K562 (cell line): ENCODE data around the gene FAM20C. TPM values are rescaled to one million over a fixed set of nuclear protein-coding genes. Genes with fewer than 3 reads are reported as not detected.

Experiments used
- ATAC-seq: fragments of 200-7000 bp; cut with Tn5 transposase; 3 replicates; pipeline ENCODE4 v1.9.1; 2020; ENCODE audit warnings: moderate library complexity
- BruUV-seq: library from RNA; stranded (reverse); fragments of 400-500 nt; replicated peaks from 2 replicates; lab custom pipeline; 2021; lab: Mats Ljungman, UMichigan
- CTCF ChIA-PET: fragments of 300-600 bp; formaldehyde crosslinking; extraction: SDS; loops from one replicate; lab custom pipeline; 2021; ENCODE audit warnings: low intra/inter-chr PET ratio; lab: Yijun Ruan, JAX
- POLR2A ChIA-PET: fragments of 300-600, 350-650 bp; sonication (Branson Sonifier 250); formaldehyde crosslinking; extraction: SDS; loops from one replicate; lab custom pipeline; 2021; ENCODE audit warnings: antibody characterized with exemption, inconsistent platforms; lab: Yijun Ruan, JAX
- DNase-seq, 4 experiments: peaks; one replicate each; pipeline versions ENCODE4 v3.0.0 to v3.0.0-alpha.2; 2011 to 2018; ENCODE audit warnings: low spot score in 3 of 4, mixed read lengths in 3 of 4; ENCODE audit errors: extremely low read depth in 1 of 4
- FAIRE-seq: peaks from 2 replicates; lab custom pipeline; 2011; peaks lifted over from hg19 to GRCh38; lab: Jason Lieb, UNC
- H2AFZ ChIP-seq: 2 replicates; pipeline ENCODE4 v1.6.0; 2011; ENCODE audit warnings: low read depth, low read length, control low read depth, inconsistent platforms
- H3K27ac ChIP-seq: fragments of 200-600 bp; 3 replicates; pipeline ENCODE4 v1.8.0; 2011; ENCODE audit warnings: low read depth, mild to moderate bottlenecking, control low read depth, inconsistent platforms, low read length, moderate library complexity, mixed read lengths; ENCODE audit errors: extremely low read depth
- H3K27me3 ChIP-seq, 2 experiments: fragments of 300-600 bp in 1 of 2; 2 replicates in 1 of 2; 3 replicates in 1 of 2; pipeline versions ENCODE4 v1.6.0 to v1.8.0; 2011; ENCODE audit warnings: inconsistent platforms in 2 of 2, low read length in 2 of 2, mild to moderate bottlenecking in 1 of 2, mixed read lengths in 1 of 2, moderate library complexity in 1 of 2; ENCODE audit not compliant: control insufficient read depth in 2 of 2, insufficient read depth in 2 of 2
- H3K36me3 ChIP-seq: fragments of 300-600 bp; 3 replicates; pipeline ENCODE4 v1.8.0; 2011; ENCODE audit warnings: mild to moderate bottlenecking, low read length, inconsistent platforms; ENCODE audit not compliant: control insufficient read depth, insufficient read depth
- H3K4me1 ChIP-seq, 2 experiments: fragments of 200-600 bp in 1 of 2; replicated peaks in 1 of 2; 2 replicates in 1 of 2; 3 replicates in 1 of 2; pipeline versions ENCODE4 v1.5.1 to v1.8.0; 2011; ENCODE audit warnings: inconsistent platforms in 2 of 2, low read length in 2 of 2, mild to moderate bottlenecking in 1 of 2, mixed read lengths in 1 of 2, moderate library complexity in 1 of 2; ENCODE audit not compliant: control insufficient read depth in 2 of 2, insufficient read depth in 2 of 2
- H3K4me2 ChIP-seq: 2 replicates; pipeline ENCODE4 v1.6.1; 2011; ENCODE audit warnings: low read length, control low read depth, inconsistent platforms, mixed read lengths; ENCODE audit not compliant: insufficient read depth
- H3K4me3 ChIP-seq: fragments of 200-600 bp; sonication (generic), shearing (Covaris generic); 2 replicates; pipeline ENCODE4 v1.5.1; 2016; ENCODE audit warnings: control low read depth, inconsistent platforms
- H3K79me2 ChIP-seq: fragments of 200-600 bp; 3 replicates; pipeline ENCODE4 v1.8.0; 2011; ENCODE audit warnings: low read length, inconsistent platforms; ENCODE audit not compliant: control insufficient read depth, insufficient read depth
- H3K9ac ChIP-seq, 2 experiments: 2 replicates each; pipeline versions ENCODE4 v1.6.0 to v1.6.1; 2011; ENCODE audit warnings: low read depth in 2 of 2, low read length in 2 of 2, control low read depth in 1 of 2, inconsistent platforms in 1 of 2, mild to moderate bottlenecking in 1 of 2, mixed read lengths in 1 of 2; ENCODE audit not compliant: insufficient read depth in 1 of 2
- H3K9me1 ChIP-seq: one replicate; pipeline ENCODE4 v1.6.0; 2011; ENCODE audit warnings: inconsistent platforms, mild to moderate bottlenecking, low read length, moderate library complexity; ENCODE audit not compliant: control insufficient read depth, insufficient read depth
- H3K9me3 ChIP-seq: replicated peaks from 2 replicates; pipeline ENCODE4 v1.5.1; 2011; ENCODE audit warnings: low read depth, low read length, inconsistent platforms; ENCODE audit not compliant: control insufficient read depth, insufficient read depth
- H4K20me1 ChIP-seq: replicated peaks from 2 replicates; pipeline ENCODE4 v1.6.1; 2011; ENCODE audit warnings: low read length, inconsistent platforms, mixed read lengths; ENCODE audit not compliant: control insufficient read depth, insufficient read depth
- ATF4 ChIP-seq: fragments of 450-650 bp; formaldehyde crosslinking; IDR thresholded peaks from 2 replicates; pipeline ENCODE4 v1.4.0; 2022; ENCODE audit warnings: mild to moderate bottlenecking, moderate library complexity
- ATF6 ChIP-seq: sonication (generic); formaldehyde crosslinking; IDR thresholded peaks from 2 replicates; pipeline ENCODE4 v1.4.0; 2020; ENCODE audit warnings: mild to moderate bottlenecking, missing genetic modification reagents
- IFI16 ChIP-seq: fragments of 250-450 bp; sonication (Bioruptor Pico); IDR thresholded peaks from 2 replicates; pipeline ENCODE4 v2.1.2; 2022; ENCODE audit warnings: mild to moderate bottlenecking, inconsistent platforms
- RBM22 ChIP-seq: fragments of 200-400 bp; formaldehyde crosslinking; IDR thresholded peaks from 2 replicates; pipeline ENCODE4 v1.6.1; 2018; ENCODE audit warnings: low read length, low read depth; ENCODE audit not compliant: poor library complexity, severe bottlenecking
- SIRT6 ChIP-seq: IDR thresholded peaks from one replicate; pipeline ENCODE4 v1.6.1; 2012; ENCODE audit warnings: low read depth, mild to moderate bottlenecking, control low read depth, inconsistent platforms, low read length, moderate library complexity
- TAF7 ChIP-seq: fragments of 450-650 bp; IDR thresholded peaks from 2 replicates; pipeline ENCODE4 v1.6.1; 2016; ENCODE audit warnings: missing genetic modification characterization, missing compliant biosample characterization
- TBL1XR1 ChIP-seq, 2 experiments: IDR thresholded peaks; 2 replicates each; pipeline ENCODE4 v1.6.1; 2012; ENCODE audit warnings: improper control_type of control experiment in 2 of 2, low read length in 2 of 2, mild to moderate bottlenecking in 1 of 2
- ZKSCAN3 ChIP-seq: fragments of 250-450 bp; sonication (Bioruptor Pico); IDR thresholded peaks from 2 replicates; pipeline ENCODE4 v1.4.0; 2020
- ZNF174 ChIP-seq: fragments of 250-450 bp; sonication (Bioruptor Pico); IDR thresholded peaks from 2 replicates; pipeline ENCODE4 v1.4.0; 2020; ENCODE audit warnings: mild to moderate bottlenecking
- ZNF274 ChIP-seq: IDR thresholded peaks from 2 replicates; pipeline ENCODE4 v1.6.1; 2011; ENCODE audit warnings: low read depth, mild to moderate bottlenecking, low read length, moderate library complexity, borderline replicate concordance
- ZNF280A ChIP-seq: fragments of 450-650 bp; IDR thresholded peaks from 2 replicates; pipeline ENCODE4 v1.6.1; 2018; ENCODE audit warnings: mild to moderate bottlenecking, low read depth; ENCODE audit not compliant: partially characterized antibody
- ZNF354B ChIP-seq: fragments of 250-450 bp; sonication (Bioruptor Pico); IDR thresholded peaks from 2 replicates; pipeline ENCODE4 v1.4.0; 2020
- ZNF76 ChIP-seq: fragments of 250-450 bp; sonication (Bioruptor Pico); IDR thresholded peaks from 2 replicates; pipeline ENCODE4 v1.4.0; 2020; ENCODE audit warnings: mild to moderate bottlenecking, moderate library complexity, borderline replicate concordance
- WGBS: fragments of 100-300 bp; shearing (Covaris generic); methylation state at CpG from one replicate; pipeline ENCODE4 v1.1.6; 2016; ENCODE audit warnings: low coverage, mixed read lengths; ENCODE audit not compliant: insufficient coverage; ENCODE audit errors: missing lambda C conversion rate; 5-methylcytosine and 5-hydroxymethylcytosine counted together
- in situ Hi-C: fragments of 300-500 bp; cut with MboI; formaldehyde crosslinking; loops from 4 replicates; pipeline ENCODE4 v1.15.0; 2018; ENCODE audit warnings: inconsistent platforms, mixed read lengths
- intact Hi-C: fragments of 100-400 bp; cut with micrococcal nuclease; formaldehyde crosslinking; loops from 2 replicates; pipeline ENCODE4 v1.14.2; 2022
- polyA plus RNA-seq, 8 experiments: library from polyadenylated mRNA; depleted of rRNA in 4 of 8; stranded (reverse) in 5 of 8; unstranded in 3 of 8; fragments of >200 nt; fragmentation: Nextera tagmentation in 2 of 8; fragmentation: Illumina TruSeq in 1 of 8; extraction: Ambion mirVana in 2 of 8; extraction: Trizol in 1 of 8; gene quantifications; 2 replicates each; pipeline versions ENCODE4 v1.2.1 to v1.2.3, GENCODE V29; 2011 to 2014; ENCODE audit warnings: inconsistent platforms in 1 of 8, missing spikeins in 1 of 8
- total RNA-seq, 7 experiments: library from RNA; depleted of rRNA in 6 of 7; stranded (reverse); fragments of >200 nt in 6 of 7; fragmentation: Illumina TruSeq in 2 of 7; extraction: Trizol in 2 of 7; gene quantifications; 2 replicates each; pipeline versions ENCODE4 v1.2.1 to v1.2.3, GENCODE V29; 2011 to 2021; ENCODE audit warnings: low replicate concordance in 1 of 7

FAM20C gene
- total and polyA plus RNA-seq, 9 of the 15 experiments (the other 6 are each of a cell fraction or from before 2014, with no cell fraction given): 0.09 TPM; not detected in 8

- no TSS peak for BruUV-seq
- no peaks in the 10 kb centered on the region; the same call in 1 of the 2 replicates for H4K20me1 ChIP-seq
Measured at GRCh38 chr7:289756-290553, 97.6 kb downstream of the FAM20C start, which contains the start of gene FOXL3. FOXL3 (plus strand) TSS chr7:290170; CDS start chr7:290170, 0 bp downstream.

More at GRCh38 chr7:289756-290553, 97.6 kb downstream of the FAM20C start, which contains the start of gene FOXL3:
- ChIA-PET POLR2A (no interaction called here), CTCF (no interaction called here)
- peaks cover 55 to 92% of the 10 kb centered on the region in 2 experiments for H3K27me3 ChIP-seq
- H3K27ac ChIP-seq: no peak within 1 kb of the TSS
- 32% methylated on average over 34 of the region's 79 CpGs for WGBS
- no peak within 1 kb of the TSS for H3K9ac ChIP-seq
- no peak within 1 kb of the TSS for H3K4me3 ChIP-seq
- no peaks in the 10 kb centered on the region for H3K79me2 ChIP-seq
- H3K9me1 ChIP-seq: no peaks in the 10 kb centered on the region
- no peak for DNase-seq
- H3K4me1 ChIP-seq: peaks cover 0 to 8% of the 10 kb centered on the region in 2 experiments; a peak in 2 of 5 replicates
- no peak for TF ChIP-seq ZNF174 (CRISPR knock-in tag)
- no peak for TF ChIP-seq ZNF354B (CRISPR knock-in tag)
- no peak for TF ChIP-seq TAF7 (tag)
- TF ChIP-seq RBM22: no peak
- TF ChIP-seq ATF4: no peak
- no peak for TF ChIP-seq IFI16 (CRISPR knock-in tag)
- TF ChIP-seq ZNF280A: no peak
- TF ChIP-seq ZKSCAN3: no peak
- TF ChIP-seq SIRT6: no peak
- TF ChIP-seq ZNF274: no peak
- TF ChIP-seq ATF6: no peak
- TF ChIP-seq TBL1XR1 (IDR thresholded peaks at IDR 0.05; ENCODE audit: low read length in 2 of 2): no peak
- no peak for TF ChIP-seq ZNF76 (CRISPR knock-in tag)
- TF ChIP-seq, all 486 proteins: peak for 0
- FAIRE-seq: no peak
- Histone ChIP-seq H3K4me2 (no peak within 1 kb of the TSS), H3K9me3 (no peaks in the 10 kb centered on the region), H2AFZ (no peak within 1 kb of the TSS), H3K36me3 (no peaks in the 10 kb centered on the region)
- ATAC-seq: no peak
- intact Hi-C loops (no loop called here), in situ Hi-C loops (no loop called here)
